Mesendoderm (in vitro differentiated cells): ENCODE results near the gene KDM4B.
"Not testable (repeated sequence)": the region's sequence is repeated elsewhere in the genome, so short reads cannot be mapped to it uniquely, and the experiment has no call there.

Experiments
- DNase-seq: peaks from one replicate; pipeline ENCODE4 v3.0.0; 2013
- H2AK5ac ChIP-seq: 2 replicates; pipeline ENCODE4 v1.6.1; 2013; ENCODE audit warnings: low read length, inconsistent platforms
- H2BK120ac ChIP-seq: 2 replicates; pipeline ENCODE4 v1.6.1; 2013; ENCODE audit warnings: low read depth, mild to moderate bottlenecking, low read length, moderate library complexity, mixed read lengths
- H2BK15ac ChIP-seq: replicated peaks from 2 replicates; pipeline ENCODE4 v1.6.1; 2013; ENCODE audit warnings: low read depth, mild to moderate bottlenecking, moderate library complexity
- H2BK5ac ChIP-seq: 2 replicates; pipeline ENCODE4 v1.6.1; 2013; ENCODE audit warnings: low read length, inconsistent platforms
- H3K18ac ChIP-seq: 2 replicates; pipeline ENCODE4 v1.6.1; 2013; ENCODE audit warnings: mild to moderate bottlenecking, low read length, mixed read lengths
- H3K23ac ChIP-seq: one replicate; pipeline ENCODE4 v1.6.1; 2013; ENCODE audit warnings: low read length
- H3K27ac ChIP-seq: 2 replicates; pipeline ENCODE4 v1.5.1; 2013; ENCODE audit warnings: low read depth, mild to moderate bottlenecking, inconsistent platforms, low read length, moderate library complexity
- H3K27me3 ChIP-seq: 2 replicates; pipeline ENCODE4 v1.6.1; 2013; ENCODE audit warnings: low read length, control low read depth, mild to moderate bottlenecking, inconsistent platforms; ENCODE audit not compliant: insufficient read depth, poor library complexity
- H3K36me3 ChIP-seq: 2 replicates; pipeline ENCODE4 v1.6.1; 2013; ENCODE audit warnings: low read length, inconsistent platforms; ENCODE audit not compliant: control insufficient read depth, insufficient read depth
- H3K4ac ChIP-seq: one replicate; pipeline ENCODE4 v1.6.1; 2013; ENCODE audit warnings: low read depth, mild to moderate bottlenecking, low read length, moderate library complexity
- H3K4me1 ChIP-seq: 2 replicates; pipeline ENCODE4 v1.6.1; 2013; ENCODE audit warnings: low read depth, low read length, inconsistent platforms; ENCODE audit not compliant: control insufficient read depth
- H3K4me2 ChIP-seq: 2 replicates; pipeline ENCODE4 v1.6.1; 2013; ENCODE audit warnings: low read length
- H3K4me3 ChIP-seq: 2 replicates; pipeline ENCODE4 v1.5.1; 2013; ENCODE audit warnings: mild to moderate bottlenecking, low read length
- H3K56ac ChIP-seq: one replicate; pipeline ENCODE4 v1.6.1; 2013; ENCODE audit warnings: low read length
- H3K79me1 ChIP-seq: 2 replicates; pipeline ENCODE4 v1.6.1; 2013; ENCODE audit warnings: low read length, inconsistent platforms
- H3K79me2 ChIP-seq: 2 replicates; pipeline ENCODE4 v1.6.1; 2013; ENCODE audit warnings: mild to moderate bottlenecking, low read length; ENCODE audit not compliant: control insufficient read depth, insufficient read depth
- H3K9ac ChIP-seq: 2 replicates; pipeline ENCODE4 v1.6.1; 2013; ENCODE audit warnings: low read length, inconsistent platforms
- H4K5ac ChIP-seq: one replicate; pipeline ENCODE4 v1.6.1; 2013; ENCODE audit warnings: low read length
- H4K8ac ChIP-seq: one replicate; pipeline ENCODE4 v1.6.1; 2013; ENCODE audit warnings: low read depth, mild to moderate bottlenecking, control low read depth, low read length, moderate library complexity
- WGBS: extraction: QIAGEN DNeasy Blood & Tissue Kit; methylation state at CpG from one replicate; pipeline ENCODE4 v1.1.7; 2013; ENCODE audit warnings: low lambda C conversion rate, missing lambda C conversion rate; ENCODE audit not compliant: insufficient coverage; ENCODE audit errors: extremely low coverage; 5-methylcytosine and 5-hydroxymethylcytosine counted together

The KDM4B gene

GRCh38 chr19:4941638-4942169, 27.2 kb upstream of the KDM4B start:
- H2BK15ac ChIP-seq, H3K27me3 ChIP-seq, H3K4me3 ChIP-seq, H3K36me3 ChIP-seq, H3K4me2 ChIP-seq, H3K79me2 ChIP-seq, H2BK120ac ChIP-seq, DNase-seq, H4K5ac ChIP-seq, H2AK5ac ChIP-seq, H4K8ac ChIP-seq, H3K4ac ChIP-seq, H3K56ac ChIP-seq, H3K23ac ChIP-seq, H3K79me1 ChIP-seq, H3K18ac ChIP-seq, H2BK5ac ChIP-seq, H3K9ac ChIP-seq, H3K4me1 ChIP-seq, H3K27ac ChIP-seq: not testable (repeated sequence)
- no CpG with 5 or more reads among the region's 35 CpGs for WGBS

DNA sequence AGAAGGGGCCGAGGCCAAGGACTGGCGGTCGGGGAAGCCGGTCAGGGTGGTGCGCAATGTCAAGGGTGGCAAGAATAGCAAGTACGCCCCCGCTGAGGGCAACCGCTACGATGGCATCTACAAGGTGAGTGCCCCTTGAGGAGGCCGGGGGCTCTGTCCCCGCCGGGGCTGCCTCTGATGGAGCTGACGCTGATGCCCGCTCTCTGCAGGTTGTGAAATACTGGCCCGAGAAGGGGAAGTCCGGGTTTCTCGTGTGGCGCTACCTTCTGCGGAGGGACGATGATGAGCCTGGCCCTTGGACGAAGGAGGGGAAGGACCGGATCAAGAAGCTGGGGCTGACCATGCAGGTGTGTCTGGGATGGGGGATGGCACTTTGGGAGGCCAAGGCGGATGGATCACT, 18.3 kb upstream of the KDM4B start:
- H4K8ac ChIP-seq, H3K27ac ChIP-seq, H3K4me2 ChIP-seq, H3K4ac ChIP-seq, H2BK120ac ChIP-seq, H2BK15ac ChIP-seq, H3K4me1 ChIP-seq, H3K23ac ChIP-seq, H3K27me3 ChIP-seq, H2AK5ac ChIP-seq, H3K9ac ChIP-seq, H3K79me1 ChIP-seq, H3K18ac ChIP-seq, H3K4me3 ChIP-seq, H3K56ac ChIP-seq, H3K79me2 ChIP-seq, H4K5ac ChIP-seq, H2BK5ac ChIP-seq, DNase-seq: not testable (repeated sequence)
- WGBS, result no CpG with 5 or more reads among the region's 23 CpGs
- peaks cover 13% of the 10 kb centered on the region for H3K36me3 ChIP-seq

- Histone ChIP-seq H3K79me2 (no peaks in the 10 kb centered on the region), H3K23ac (no peak overlapping the region), H2BK15ac (no peak overlapping the region), H3K9ac (no peak overlapping the region), H3K27ac (no peak overlapping the region), H3K18ac (no peak overlapping the region), H3K27me3 (no peaks in the 10 kb centered on the region), H3K4ac (no peak overlapping the region), H2AK5ac (no peak overlapping the region), H3K4me3 (no peak overlapping the region), H3K56ac (no peak overlapping the region), H3K4me1 (no peaks in the 10 kb centered on the region), H3K4me2 (no peak overlapping the region), H4K8ac (no peak overlapping the region), H2BK5ac (no peak overlapping the region), H3K79me1 (no peaks in the 10 kb centered on the region), H2BK120ac (no peak overlapping the region), H4K5ac (no peak overlapping the region), H3K36me3 (peaks cover 13% of the 10 kb centered on the region)
- DNase-seq, result no peak
- WGBS, result no CpG with 5 or more reads among the region's 11 CpGs
These were observed 17.3 kb upstream of the KDM4B start for GRCh38 chr19:4951656-4952055.

GRCh38 chr19:4952945-4953344, 16.0 kb upstream of the KDM4B start:
- no peak overlapping the region for H3K4me2 ChIP-seq
- H3K18ac ChIP-seq, result no peak overlapping the region
- H4K5ac ChIP-seq, result no peak overlapping the region
- no peak overlapping the region for H2BK15ac ChIP-seq
- H3K27ac ChIP-seq, result no peak overlapping the region
- H3K9ac ChIP-seq, result no peak overlapping the region
- no peaks in the 10 kb centered on the region for H3K79me2 ChIP-seq
- no peak overlapping the region for H3K4me3 ChIP-seq
- H2BK5ac ChIP-seq, result no peak overlapping the region
- no peak for DNase-seq
- no peaks in the 10 kb centered on the region for H3K4me1 ChIP-seq
- no peak overlapping the region for H4K8ac ChIP-seq
- no peaks in the 10 kb centered on the region for H3K79me1 ChIP-seq
- no peak overlapping the region for H3K56ac ChIP-seq
- WGBS, result no CpG with 5 or more reads among the region's 18 CpGs
- H2BK120ac ChIP-seq, result no peak overlapping the region
- no peaks in the 10 kb centered on the region for H3K27me3 ChIP-seq
- no peak overlapping the region for H3K23ac ChIP-seq
- H3K36me3 ChIP-seq, result peaks cover 13% of the 10 kb centered on the region
- no peak overlapping the region for H2AK5ac ChIP-seq
- H3K4ac ChIP-seq, result no peak overlapping the region

DNA sequence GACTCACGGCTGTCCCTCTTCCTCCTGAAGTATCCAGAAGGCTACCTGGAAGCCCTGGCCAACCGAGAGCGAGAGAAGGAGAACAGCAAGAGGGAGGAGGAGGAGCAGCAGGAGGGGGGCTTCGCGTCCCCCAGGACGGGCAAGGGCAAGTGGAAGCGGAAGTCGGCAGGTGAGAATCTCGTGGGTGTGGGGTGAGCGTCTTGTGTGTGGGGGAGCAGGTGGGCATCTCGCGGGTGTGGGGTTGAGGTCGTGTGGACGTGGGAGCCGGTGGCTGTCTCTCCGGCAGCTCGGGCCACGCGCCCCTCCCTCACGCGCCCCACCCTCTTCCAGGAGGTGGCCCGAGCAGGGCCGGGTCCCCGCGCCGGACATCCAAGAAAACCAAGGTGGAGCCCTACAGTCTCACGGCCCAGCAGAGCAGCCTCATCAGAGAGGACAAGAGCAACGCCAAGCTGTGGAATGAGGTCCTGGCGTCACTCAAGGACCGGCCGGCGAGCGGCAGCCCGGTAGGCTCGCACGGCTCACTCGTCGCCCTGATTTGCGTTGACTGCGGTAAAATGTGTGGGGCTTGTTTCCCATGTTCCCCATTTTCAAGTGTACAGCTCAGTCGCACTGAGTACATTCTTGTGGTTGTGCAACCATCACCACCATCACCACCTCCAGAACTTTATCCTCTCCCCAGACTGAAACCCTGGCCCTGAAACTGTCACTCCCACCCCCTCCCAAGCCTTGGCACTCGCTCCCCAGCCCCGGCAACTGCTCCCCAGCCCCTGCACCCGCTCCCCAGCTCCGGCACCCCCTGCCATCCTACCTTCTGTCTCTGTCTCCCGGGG, 14.4 kb upstream of the KDM4B start:
- DNase-seq, H4K8ac ChIP-seq, H3K56ac ChIP-seq, H3K4me1 ChIP-seq, H3K4me3 ChIP-seq, H3K27ac ChIP-seq, H2BK15ac ChIP-seq, H3K4me2 ChIP-seq, H2AK5ac ChIP-seq, H3K27me3 ChIP-seq, H3K18ac ChIP-seq, H2BK5ac ChIP-seq, H3K79me1 ChIP-seq, H3K23ac ChIP-seq, H3K9ac ChIP-seq, H2BK120ac ChIP-seq, H3K79me2 ChIP-seq, H4K5ac ChIP-seq, H3K4ac ChIP-seq: not testable (repeated sequence)
- no CpG with 5 or more reads among the region's 46 CpGs for WGBS
- peaks cover 14% of the 10 kb centered on the region for H3K36me3 ChIP-seq
